K562 (cell line): ENCODE results near the gene PITPNB. TPM values are rescaled to one million over a fixed set of nuclear protein-coding genes. Genes with fewer than 3 reads are reported as not detected.

Source experiments
- ATAC-seq: fragments of 200-7000 bp; cut with Tn5 transposase; 3 replicates; pipeline ENCODE4 v1.9.1; 2020; ENCODE audit warnings: moderate library complexity
- BruUV-seq: library from RNA; stranded (reverse); fragments of 400-500 nt; replicated peaks from 2 replicates; lab custom pipeline; 2021; lab: Mats Ljungman, UMichigan
- CTCF ChIA-PET: fragments of 300-600 bp; formaldehyde crosslinking; extraction: SDS; loops from one replicate; lab custom pipeline; 2021; ENCODE audit warnings: low intra/inter-chr PET ratio; lab: Yijun Ruan, JAX
- POLR2A ChIA-PET: fragments of 300-600, 350-650 bp; sonication (Branson Sonifier 250); formaldehyde crosslinking; extraction: SDS; loops from one replicate; lab custom pipeline; 2021; ENCODE audit warnings: antibody characterized with exemption, inconsistent platforms; lab: Yijun Ruan, JAX
- DNase-seq, 4 experiments: peaks; one replicate each; pipeline versions ENCODE4 v3.0.0 to v3.0.0-alpha.2; 2011 to 2018; ENCODE audit warnings: low spot score in 3 of 4, mixed read lengths in 3 of 4; ENCODE audit errors: extremely low read depth in 1 of 4
- FAIRE-seq: peaks from 2 replicates; lab custom pipeline; 2011; peaks lifted over from hg19 to GRCh38; lab: Jason Lieb, UNC
- H2AFZ ChIP-seq: 2 replicates; pipeline ENCODE4 v1.6.0; 2011; ENCODE audit warnings: low read depth, low read length, control low read depth, inconsistent platforms
- H3K27ac ChIP-seq: fragments of 200-600 bp; 3 replicates; pipeline ENCODE4 v1.8.0; 2011; ENCODE audit warnings: low read depth, mild to moderate bottlenecking, control low read depth, inconsistent platforms, low read length, moderate library complexity, mixed read lengths; ENCODE audit errors: extremely low read depth
- H3K27me3 ChIP-seq, 2 experiments: fragments of 300-600 bp in 1 of 2; 2 replicates in 1 of 2; 3 replicates in 1 of 2; pipeline versions ENCODE4 v1.6.0 to v1.8.0; 2011; ENCODE audit warnings: inconsistent platforms in 2 of 2, low read length in 2 of 2, mild to moderate bottlenecking in 1 of 2, mixed read lengths in 1 of 2, moderate library complexity in 1 of 2; ENCODE audit not compliant: control insufficient read depth in 2 of 2, insufficient read depth in 2 of 2
- H3K36me3 ChIP-seq: fragments of 300-600 bp; 3 replicates; pipeline ENCODE4 v1.8.0; 2011; ENCODE audit warnings: mild to moderate bottlenecking, low read length, inconsistent platforms; ENCODE audit not compliant: control insufficient read depth, insufficient read depth
- H3K4me1 ChIP-seq, 2 experiments: fragments of 200-600 bp in 1 of 2; replicated peaks in 1 of 2; 2 replicates in 1 of 2; 3 replicates in 1 of 2; pipeline versions ENCODE4 v1.5.1 to v1.8.0; 2011; ENCODE audit warnings: inconsistent platforms in 2 of 2, low read length in 2 of 2, mild to moderate bottlenecking in 1 of 2, mixed read lengths in 1 of 2, moderate library complexity in 1 of 2; ENCODE audit not compliant: control insufficient read depth in 2 of 2, insufficient read depth in 2 of 2
- H3K4me2 ChIP-seq: 2 replicates; pipeline ENCODE4 v1.6.1; 2011; ENCODE audit warnings: low read length, control low read depth, inconsistent platforms, mixed read lengths; ENCODE audit not compliant: insufficient read depth
- H3K4me3 ChIP-seq: fragments of 200-600 bp; sonication (generic), shearing (Covaris generic); 2 replicates; pipeline ENCODE4 v1.5.1; 2016; ENCODE audit warnings: control low read depth, inconsistent platforms
- H3K79me2 ChIP-seq: fragments of 200-600 bp; 3 replicates; pipeline ENCODE4 v1.8.0; 2011; ENCODE audit warnings: low read length, inconsistent platforms; ENCODE audit not compliant: control insufficient read depth, insufficient read depth
- H3K9ac ChIP-seq, 2 experiments: 2 replicates each; pipeline versions ENCODE4 v1.6.0 to v1.6.1; 2011; ENCODE audit warnings: low read depth in 2 of 2, low read length in 2 of 2, control low read depth in 1 of 2, inconsistent platforms in 1 of 2, mild to moderate bottlenecking in 1 of 2, mixed read lengths in 1 of 2; ENCODE audit not compliant: insufficient read depth in 1 of 2
- H3K9me1 ChIP-seq: one replicate; pipeline ENCODE4 v1.6.0; 2011; ENCODE audit warnings: inconsistent platforms, mild to moderate bottlenecking, low read length, moderate library complexity; ENCODE audit not compliant: control insufficient read depth, insufficient read depth
- H3K9me3 ChIP-seq: replicated peaks from 2 replicates; pipeline ENCODE4 v1.5.1; 2011; ENCODE audit warnings: low read depth, low read length, inconsistent platforms; ENCODE audit not compliant: control insufficient read depth, insufficient read depth
- H4K20me1 ChIP-seq: replicated peaks from 2 replicates; pipeline ENCODE4 v1.6.1; 2011; ENCODE audit warnings: low read length, inconsistent platforms, mixed read lengths; ENCODE audit not compliant: control insufficient read depth, insufficient read depth
- CHCHD3 ChIP-seq: fragments of 250-450 bp; sonication (Bioruptor Pico); IDR thresholded peaks from 2 replicates; pipeline ENCODE4 v2.1.2; 2022; ENCODE audit warnings: mild to moderate bottlenecking
- CSDE1 ChIP-seq, 2 experiments: fragments of 450-650 bp; IDR thresholded peaks; 2 replicates each; pipeline ENCODE4 v1.6.1; 2016; ENCODE audit warnings: mild to moderate bottlenecking in 1 of 2
- FOXO4 ChIP-seq: fragments of 450-650 bp; formaldehyde crosslinking; IDR thresholded peaks from 2 replicates; pipeline ENCODE4 v1.4.0; 2020; ENCODE audit warnings: mild to moderate bottlenecking, moderate library complexity
- GATAD2B ChIP-seq: fragments of 450-650 bp; IDR thresholded peaks from 2 replicates; pipeline ENCODE4 v1.6.1; 2017; ENCODE audit warnings: mild to moderate bottlenecking, borderline replicate concordance
- HDAC8 ChIP-seq: fragments of 450-650 bp; IDR thresholded peaks from 2 replicates; pipeline ENCODE4 v1.6.1; 2016; ENCODE audit warnings: mild to moderate bottlenecking, missing genetic modification characterization, moderate library complexity, missing compliant biosample characterization
- LCOR ChIP-seq: sonication (generic); formaldehyde crosslinking; IDR thresholded peaks from 2 replicates; pipeline ENCODE4 v1.8.0; 2022; ENCODE audit warnings: mild to moderate bottlenecking, missing genetic modification reagents
- RBM15 ChIP-seq: fragments of 200-400 bp; formaldehyde crosslinking; IDR thresholded peaks from 2 replicates; pipeline ENCODE4 v1.6.1; 2018; ENCODE audit warnings: mild to moderate bottlenecking, low read length, moderate library complexity; ENCODE audit not compliant: insufficient read depth
- SUPT5H ChIP-seq: fragments of 450-650 bp; IDR thresholded peaks from 2 replicates; pipeline ENCODE4 v1.6.1; 2016
- WGBS: fragments of 100-300 bp; shearing (Covaris generic); methylation state at CpG from one replicate; pipeline ENCODE4 v1.1.6; 2016; ENCODE audit warnings: low coverage, mixed read lengths; ENCODE audit not compliant: insufficient coverage; ENCODE audit errors: missing lambda C conversion rate; 5-methylcytosine and 5-hydroxymethylcytosine counted together
- in situ Hi-C: fragments of 300-500 bp; cut with MboI; formaldehyde crosslinking; loops from 4 replicates; pipeline ENCODE4 v1.15.0; 2018; ENCODE audit warnings: inconsistent platforms, mixed read lengths
- intact Hi-C: fragments of 100-400 bp; cut with micrococcal nuclease; formaldehyde crosslinking; loops from 2 replicates; pipeline ENCODE4 v1.14.2; 2022
- polyA plus RNA-seq, 8 experiments: library from polyadenylated mRNA; depleted of rRNA in 4 of 8; stranded (reverse) in 5 of 8; unstranded in 3 of 8; fragments of >200 nt; fragmentation: Nextera tagmentation in 2 of 8; fragmentation: Illumina TruSeq in 1 of 8; extraction: Ambion mirVana in 2 of 8; extraction: Trizol in 1 of 8; gene quantifications; 2 replicates each; pipeline versions ENCODE4 v1.2.1 to v1.2.3, GENCODE V29; 2011 to 2014; ENCODE audit warnings: inconsistent platforms in 1 of 8, missing spikeins in 1 of 8
- total RNA-seq, 7 experiments: library from RNA; depleted of rRNA in 6 of 7; stranded (reverse); fragments of >200 nt in 6 of 7; fragmentation: Illumina TruSeq in 2 of 7; extraction: Trizol in 2 of 7; gene quantifications; 2 replicates each; pipeline versions ENCODE4 v1.2.1 to v1.2.3, GENCODE V29; 2011 to 2021; ENCODE audit warnings: low replicate concordance in 1 of 7
- TF ChIP-seq, protein P1 (sequence below), 2 experiments: IDR thresholded peaks in 1 of 2; conservative IDR thresholded peaks in 1 of 2; 2 replicates each; pipeline ENCODE4 v1.6.1; 2016; ENCODE audit warnings: low read depth in 2 of 2, mild to moderate bottlenecking in 1 of 2, missing compliant biosample characterization in 1 of 2, missing genetic modification characterization in 1 of 2, moderate library complexity in 1 of 2
- TF ChIP-seq, protein P2 (sequence below), 2 experiments: fragments of 450-650 bp; IDR thresholded peaks; 2 replicates each; pipeline ENCODE4 v1.6.1; 2018; ENCODE audit warnings: mild to moderate bottlenecking in 2 of 2, low read depth in 1 of 2; ENCODE audit not compliant: partially characterized antibody in 2 of 2
- TF ChIP-seq, protein P3 (sequence below): fragments of 450-650 bp; formaldehyde crosslinking; IDR thresholded peaks from 2 replicates; pipeline ENCODE4 v1.4.0; 2020; ENCODE audit warnings: mild to moderate bottlenecking, moderate library complexity

PITPNB gene
- total and polyA plus RNA-seq, 9 of the 15 experiments (the other 6 are each of a cell fraction or from before 2014, with no cell fraction given): 13.1 to 52.4 (median 34.7) TPM

DNA sequence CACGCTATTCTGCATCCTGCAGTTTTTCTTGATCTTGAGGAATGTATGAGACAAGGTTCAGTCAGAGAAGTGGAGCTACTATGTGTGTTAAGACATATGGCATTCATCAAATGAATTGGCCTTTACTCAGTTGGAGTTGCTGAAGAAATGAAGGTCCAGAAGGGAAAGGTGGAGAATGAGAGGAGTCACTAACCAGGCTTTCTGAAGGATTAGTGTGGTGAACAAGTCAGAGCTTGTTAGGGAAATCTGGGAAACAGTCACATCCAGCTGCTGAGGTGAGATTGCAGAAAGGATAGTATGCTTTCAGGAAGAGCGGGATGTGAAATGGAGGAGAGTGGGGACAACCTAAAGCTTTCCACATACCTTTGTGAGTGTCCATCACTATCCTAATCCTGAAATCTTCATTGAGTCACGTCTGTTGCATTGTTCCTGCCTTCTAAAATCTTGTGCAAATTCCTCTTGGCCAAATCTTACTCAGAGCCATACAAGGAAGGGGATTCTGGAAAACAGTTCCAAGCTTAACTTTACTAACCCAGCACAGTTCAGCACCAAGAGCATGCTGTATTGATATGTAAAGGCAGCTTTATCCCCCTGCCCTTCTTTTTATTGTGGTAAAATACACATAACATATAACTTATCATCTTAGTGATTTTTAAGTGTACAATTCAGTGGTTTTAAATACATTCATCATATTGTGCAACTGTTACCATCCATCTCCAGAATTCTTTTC lies 11.4 kb upstream of the PITPNB start:
- Histone ChIP-seq H3K9me3 (no peaks in the 10 kb centered on the region), H3K4me3 (no peak overlapping the region), H2AFZ (no peak overlapping the region), H3K79me2 (no peaks in the 10 kb centered on the region; the same call in 1 of the 3 replicates), H3K27ac (no peak overlapping the region), H4K20me1 (no peaks in the 10 kb centered on the region), H3K9ac (no peak overlapping the region), H3K27me3 (no peaks in the 10 kb centered on the region), H3K4me2 (no peak overlapping the region), H3K9me1 (no peaks in the 10 kb centered on the region), H3K4me1 (no peaks in the 10 kb centered on the region; a peak in 1 of 5 replicates), H3K36me3 (no peaks in the 10 kb centered on the region)
- FAIRE-seq (no peak), ATAC-seq (no peak), DNase-seq (no peak)
- intact Hi-C loops (loop anchor here (10.0 kb wide), 1 partner anchor 46 kb away; no protein-coding TSS in a partner anchor), in situ Hi-C loops (no loop called here)
- ChIA-PET CTCF (no interaction called here), POLR2A (interaction anchor here (0.6 to 1.3 kb wide), 4 partner anchors 8 to 18 kb away, joined by 3 to 4 read pairs (median 4); partner anchors contain the start of gene PITPNB)
- 67% methylated on average over 3 of the region's 3 CpGs for WGBS
- BruUV-seq: no TSS peak
- TF ChIP-seq LCOR (CRISPR knock-in tag): no peak
- TF ChIP-seq, protein P1, sequence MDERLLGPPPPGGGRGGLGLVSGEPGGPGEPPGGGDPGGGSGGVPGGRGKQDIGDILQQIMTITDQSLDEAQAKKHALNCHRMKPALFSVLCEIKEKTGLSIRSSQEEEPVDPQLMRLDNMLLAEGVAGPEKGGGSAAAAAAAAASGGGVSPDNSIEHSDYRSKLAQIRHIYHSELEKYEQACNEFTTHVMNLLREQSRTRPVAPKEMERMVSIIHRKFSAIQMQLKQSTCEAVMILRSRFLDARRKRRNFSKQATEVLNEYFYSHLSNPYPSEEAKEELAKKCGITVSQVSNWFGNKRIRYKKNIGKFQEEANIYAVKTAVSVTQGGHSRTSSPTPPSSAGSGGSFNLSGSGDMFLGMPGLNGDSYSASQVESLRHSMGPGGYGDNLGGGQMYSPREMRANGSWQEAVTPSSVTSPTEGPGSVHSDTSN (CRISPR knock-in tag; IDR thresholded peaks at IDR 0.05; ENCODE audit: low read depth): no peak
- TF ChIP-seq, protein P1 (tag; conservative IDR thresholded peaks at IDR 0.05; ENCODE audit: low read depth): no peak
- no peak for TF ChIP-seq CSDE1 (IDR thresholded peaks at IDR 0.05)
- TF ChIP-seq HDAC8 (tag): no peak
- TF ChIP-seq, protein P2, sequence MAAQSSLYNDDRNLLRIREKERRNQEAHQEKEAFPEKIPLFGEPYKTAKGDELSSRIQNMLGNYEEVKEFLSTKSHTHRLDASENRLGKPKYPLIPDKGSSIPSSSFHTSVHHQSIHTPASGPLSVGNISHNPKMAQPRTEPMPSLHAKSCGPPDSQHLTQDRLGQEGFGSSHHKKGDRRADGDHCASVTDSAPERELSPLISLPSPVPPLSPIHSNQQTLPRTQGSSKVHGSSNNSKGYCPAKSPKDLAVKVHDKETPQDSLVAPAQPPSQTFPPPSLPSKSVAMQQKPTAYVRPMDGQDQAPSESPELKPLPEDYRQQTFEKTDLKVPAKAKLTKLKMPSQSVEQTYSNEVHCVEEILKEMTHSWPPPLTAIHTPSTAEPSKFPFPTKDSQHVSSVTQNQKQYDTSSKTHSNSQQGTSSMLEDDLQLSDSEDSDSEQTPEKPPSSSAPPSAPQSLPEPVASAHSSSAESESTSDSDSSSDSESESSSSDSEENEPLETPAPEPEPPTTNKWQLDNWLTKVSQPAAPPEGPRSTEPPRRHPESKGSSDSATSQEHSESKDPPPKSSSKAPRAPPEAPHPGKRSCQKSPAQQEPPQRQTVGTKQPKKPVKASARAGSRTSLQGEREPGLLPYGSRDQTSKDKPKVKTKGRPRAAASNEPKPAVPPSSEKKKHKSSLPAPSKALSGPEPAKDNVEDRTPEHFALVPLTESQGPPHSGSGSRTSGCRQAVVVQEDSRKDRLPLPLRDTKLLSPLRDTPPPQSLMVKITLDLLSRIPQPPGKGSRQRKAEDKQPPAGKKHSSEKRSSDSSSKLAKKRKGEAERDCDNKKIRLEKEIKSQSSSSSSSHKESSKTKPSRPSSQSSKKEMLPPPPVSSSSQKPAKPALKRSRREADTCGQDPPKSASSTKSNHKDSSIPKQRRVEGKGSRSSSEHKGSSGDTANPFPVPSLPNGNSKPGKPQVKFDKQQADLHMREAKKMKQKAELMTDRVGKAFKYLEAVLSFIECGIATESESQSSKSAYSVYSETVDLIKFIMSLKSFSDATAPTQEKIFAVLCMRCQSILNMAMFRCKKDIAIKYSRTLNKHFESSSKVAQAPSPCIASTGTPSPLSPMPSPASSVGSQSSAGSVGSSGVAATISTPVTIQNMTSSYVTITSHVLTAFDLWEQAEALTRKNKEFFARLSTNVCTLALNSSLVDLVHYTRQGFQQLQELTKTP (IDR thresholded peaks at IDR 0.05; ENCODE audit: low read depth in 1 of 2, partially characterized antibody in 2 of 2): no peak
- TF ChIP-seq CHCHD3 (CRISPR knock-in tag): no peak
- TF ChIP-seq RBM15: no peak
- no peak for TF ChIP-seq FOXO4
- TF ChIP-seq, protein P3, sequence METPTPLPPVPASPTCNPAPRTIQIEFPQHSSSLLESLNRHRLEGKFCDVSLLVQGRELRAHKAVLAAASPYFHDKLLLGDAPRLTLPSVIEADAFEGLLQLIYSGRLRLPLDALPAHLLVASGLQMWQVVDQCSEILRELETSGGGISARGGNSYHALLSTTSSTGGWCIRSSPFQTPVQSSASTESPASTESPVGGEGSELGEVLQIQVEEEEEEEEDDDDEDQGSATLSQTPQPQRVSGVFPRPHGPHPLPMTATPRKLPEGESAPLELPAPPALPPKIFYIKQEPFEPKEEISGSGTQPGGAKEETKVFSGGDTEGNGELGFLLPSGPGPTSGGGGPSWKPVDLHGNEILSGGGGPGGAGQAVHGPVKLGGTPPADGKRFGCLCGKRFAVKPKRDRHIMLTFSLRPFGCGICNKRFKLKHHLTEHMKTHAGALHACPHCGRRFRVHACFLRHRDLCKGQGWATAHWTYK: no peak
- no peak for TF ChIP-seq GATAD2B
- no peak for TF ChIP-seq SUPT5H
